GM04504 (cell line): ENCODE results near the gene TTLL12.
A peak's percentile ranks its signal among the peaks of the same experiment; 100 is the strongest.

Source experiments
- DNase-seq: peaks from one replicate; pipeline ENCODE4 v3.0.0-alpha.2; 2012; ENCODE audit warnings: low read depth

Gene TTLL12

DNA sequence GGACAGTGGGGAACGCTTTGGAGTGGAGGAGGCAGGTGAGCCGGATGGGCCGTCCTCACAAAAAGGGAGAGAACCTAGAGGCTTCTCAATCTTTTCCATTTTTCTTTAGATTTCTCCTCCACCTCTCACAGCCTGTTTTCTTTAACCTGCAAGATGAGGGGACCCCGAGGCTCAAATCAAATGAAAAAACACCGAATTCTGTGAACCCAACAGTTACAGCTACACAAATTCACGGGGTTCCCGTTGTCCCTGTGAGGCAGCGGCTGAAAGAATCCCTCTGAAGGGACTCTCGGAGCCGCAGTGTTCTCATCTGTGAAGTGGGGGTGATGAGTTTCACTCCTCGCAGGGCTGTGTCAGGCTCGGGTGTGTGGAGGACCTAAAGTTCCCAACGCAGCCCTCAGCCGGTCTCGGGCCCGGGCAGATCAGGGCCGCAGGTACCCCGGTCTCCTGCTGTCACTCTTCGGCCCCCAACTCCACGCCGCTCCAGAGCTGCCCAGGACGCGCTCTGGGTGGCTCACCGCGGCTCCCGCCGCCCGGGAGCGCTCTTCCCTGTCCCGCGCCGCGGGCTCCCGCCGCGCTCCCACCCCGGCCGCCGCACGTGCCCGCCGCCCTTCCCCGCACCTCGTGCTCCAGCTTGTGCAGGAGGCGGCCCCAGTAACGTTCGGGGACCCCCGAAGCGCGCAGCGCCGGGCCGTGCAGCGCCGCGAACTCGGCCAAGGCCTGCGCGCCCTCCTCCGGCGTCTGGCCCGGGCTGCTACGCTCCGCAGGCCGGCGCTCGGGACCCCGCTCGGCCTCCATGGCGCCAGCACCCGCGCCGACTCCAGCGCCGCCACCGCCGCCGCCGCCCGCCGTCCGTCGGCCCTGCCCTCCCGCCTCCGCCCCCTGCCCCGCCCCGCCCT lies at the start of gene TTLL12:
Gene TTLL12 (minus strand): TSS at position 863 of the 899 bp plus-strand sequence. CDS start 65 bp downstream, at position 798.
- DNase-seq: no peak

DNA sequence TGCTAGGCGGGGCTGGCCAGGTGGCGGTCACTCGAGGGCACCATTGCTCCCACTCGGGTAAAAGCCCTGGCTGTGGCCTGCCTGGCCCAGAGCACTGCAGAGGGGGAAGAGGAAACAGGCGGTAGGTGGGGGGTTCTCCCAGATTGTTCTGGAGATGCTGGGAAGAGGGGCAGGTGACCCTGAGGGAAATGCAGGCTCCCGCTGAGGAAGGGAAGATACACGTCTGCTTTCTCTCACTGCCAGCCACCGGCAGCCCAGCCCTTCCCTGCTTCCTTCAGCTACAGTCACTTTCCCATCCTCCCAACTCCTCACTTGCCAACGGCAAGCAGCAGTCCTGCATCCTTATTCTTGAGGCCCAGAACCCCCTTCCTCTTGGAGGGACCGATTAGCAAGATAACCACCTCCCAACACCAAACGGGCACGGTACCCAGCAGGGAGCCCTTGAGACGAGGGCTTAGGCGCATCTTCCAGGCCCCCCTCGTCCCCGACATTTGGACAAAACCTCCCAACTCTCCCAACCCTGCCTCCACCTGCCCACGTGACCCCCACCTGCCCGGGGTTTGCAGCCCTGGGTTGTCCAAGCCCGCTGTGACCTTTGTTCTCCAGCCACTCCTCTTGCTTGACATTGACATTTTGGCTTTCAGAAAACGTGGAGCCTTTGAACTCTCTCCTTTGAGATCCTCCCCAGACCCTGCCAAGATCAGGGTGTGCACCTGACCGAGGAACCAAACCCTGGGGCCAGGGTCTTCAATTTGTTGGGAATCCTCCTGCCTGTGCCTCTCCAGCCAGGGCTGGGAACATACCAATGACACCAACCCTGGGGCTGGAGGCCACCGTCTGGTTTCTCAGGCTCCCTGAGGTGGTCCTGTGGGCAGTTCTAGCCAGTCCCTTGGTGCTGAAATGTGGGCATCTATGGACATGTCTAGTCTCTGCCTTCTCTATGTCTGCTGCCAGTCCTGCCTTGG lies 48.8 kb upstream of the TTLL12 start:
- DNase-seq: no peak

DNA sequence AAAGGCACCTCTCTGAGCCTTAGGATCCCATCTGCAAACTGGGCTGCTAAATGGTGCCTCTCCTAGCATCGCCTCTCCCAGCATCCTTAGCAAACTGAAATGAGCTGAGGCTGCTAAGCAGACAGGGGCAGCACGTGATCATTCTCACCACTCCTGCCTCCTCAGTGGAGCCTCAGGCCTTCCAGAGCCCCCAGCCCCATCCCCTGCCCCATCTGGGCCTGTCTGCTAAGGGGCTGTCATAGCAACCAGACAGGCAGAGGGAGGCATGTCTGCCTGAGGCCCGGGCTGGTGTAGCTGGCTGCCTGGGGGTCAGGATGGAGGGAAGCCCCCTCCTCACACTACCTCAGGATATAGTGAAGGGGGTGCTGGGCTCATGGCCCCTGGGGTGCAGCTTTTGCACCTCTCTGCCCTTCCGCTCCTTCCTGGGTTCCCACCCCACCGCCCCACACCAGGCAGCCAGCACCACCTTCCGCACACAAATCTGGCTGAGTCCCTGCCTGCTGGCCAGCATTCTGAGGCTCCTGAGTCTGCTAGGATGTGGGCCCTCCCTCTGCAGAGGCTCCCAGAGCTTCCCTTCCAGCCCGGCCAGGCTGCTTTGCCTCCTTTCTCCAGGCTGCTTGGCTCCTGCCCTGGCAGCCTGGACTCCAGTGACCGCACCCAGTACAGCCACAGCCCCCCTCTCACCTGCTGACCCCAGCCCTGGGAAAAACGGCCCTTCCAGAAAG lies 47.5 kb upstream of the TTLL12 start:
- DNase-seq: no peak

DNA sequence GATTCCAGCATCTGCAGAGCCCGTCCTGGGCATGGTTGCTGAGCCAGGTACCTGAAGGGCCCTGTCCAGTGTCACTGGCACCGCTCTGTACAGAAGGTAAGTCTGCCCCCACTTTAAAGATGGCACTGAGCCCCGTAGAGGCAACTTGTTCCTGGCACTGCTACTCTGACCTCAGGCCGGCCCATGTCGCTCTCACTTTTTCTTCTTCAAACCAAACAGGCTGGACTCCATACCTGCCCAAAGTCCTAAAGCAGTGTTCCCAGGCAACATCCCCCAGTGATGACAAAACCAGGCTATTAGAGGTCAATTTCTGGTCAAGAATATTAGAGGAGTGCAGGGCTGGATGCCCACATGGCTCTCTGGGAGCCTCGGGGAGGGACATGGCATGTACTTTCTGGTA lies 46.6 kb upstream of the TTLL12 start:
- DNase-seq: no peak

DNA sequence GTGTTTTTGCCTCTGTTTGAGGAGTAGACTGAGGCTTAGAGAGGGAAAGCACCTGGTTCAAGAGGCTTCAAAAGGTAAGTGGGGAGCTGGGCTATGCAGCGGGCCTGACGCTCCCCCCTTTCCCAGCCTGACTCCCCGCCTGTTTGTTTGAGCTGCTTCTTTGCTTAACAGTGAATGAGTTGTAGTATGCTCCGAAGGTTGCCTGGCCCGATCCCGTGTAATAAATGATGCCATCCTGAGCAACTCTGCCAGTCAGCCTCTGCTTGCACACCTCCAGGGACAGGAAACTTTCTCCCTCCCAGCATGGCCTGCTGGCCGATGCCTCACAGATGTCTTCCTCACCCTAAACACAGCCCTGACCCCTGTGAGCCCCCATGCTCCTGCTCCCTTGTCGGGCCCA lies 45.5 kb upstream of the TTLL12 start:
- DNase-seq: no peak

DNA sequence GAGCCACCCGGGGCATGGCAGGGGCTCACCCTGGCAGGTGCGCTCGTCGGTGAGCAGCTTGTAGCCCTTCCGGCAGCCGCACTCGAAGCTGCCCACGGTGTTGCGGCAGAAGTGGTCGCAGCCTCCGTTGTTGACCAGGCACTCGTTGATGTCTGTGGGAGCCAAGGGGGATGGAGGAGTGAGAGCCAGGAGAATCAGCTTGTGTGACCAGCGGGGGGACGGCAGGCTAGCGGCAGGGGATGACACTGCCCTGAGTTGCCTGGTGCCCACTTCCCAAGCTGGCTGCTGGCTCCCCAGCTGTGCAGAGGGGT lies 44.7 kb upstream of the TTLL12 start:
- no peak for DNase-seq

DNA sequence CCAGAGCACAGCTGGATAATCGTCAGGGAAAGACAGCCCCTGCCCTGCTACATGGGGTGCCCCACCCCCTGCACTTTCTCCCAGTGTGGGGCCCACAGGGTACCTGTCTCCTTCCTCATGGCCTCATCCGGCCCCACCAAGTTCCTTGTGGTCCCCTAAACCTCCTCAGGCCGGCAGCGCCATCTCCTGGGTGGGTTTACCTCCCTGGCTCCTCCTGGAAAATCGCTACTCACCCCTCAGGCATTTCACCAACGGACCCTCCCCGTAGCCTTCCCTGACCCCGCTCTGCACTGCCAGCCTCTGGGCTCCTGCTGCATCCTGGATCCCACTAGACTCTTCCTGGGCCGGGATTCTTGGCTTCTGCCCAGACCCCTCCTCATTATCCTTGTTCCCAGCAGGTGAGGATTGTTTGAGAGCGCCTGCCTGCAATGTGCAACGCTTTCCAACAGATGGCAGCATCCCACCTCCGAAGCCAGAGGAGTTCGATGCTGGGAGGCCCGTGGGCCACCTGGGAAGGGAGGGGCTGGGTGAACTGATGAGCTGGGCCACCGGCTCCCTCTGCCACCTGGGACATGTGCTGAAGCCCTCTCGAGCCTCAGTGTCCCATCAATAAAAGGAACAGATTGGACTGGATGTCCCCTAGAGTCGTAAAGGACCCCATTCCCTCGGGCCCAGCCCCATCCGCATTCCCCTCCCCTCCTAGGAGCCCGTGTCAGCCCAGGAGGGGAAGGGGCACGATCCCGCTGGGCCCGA lies 44.2 kb upstream of the TTLL12 start:
- DNase-seq: peak; percentile 8

DNA sequence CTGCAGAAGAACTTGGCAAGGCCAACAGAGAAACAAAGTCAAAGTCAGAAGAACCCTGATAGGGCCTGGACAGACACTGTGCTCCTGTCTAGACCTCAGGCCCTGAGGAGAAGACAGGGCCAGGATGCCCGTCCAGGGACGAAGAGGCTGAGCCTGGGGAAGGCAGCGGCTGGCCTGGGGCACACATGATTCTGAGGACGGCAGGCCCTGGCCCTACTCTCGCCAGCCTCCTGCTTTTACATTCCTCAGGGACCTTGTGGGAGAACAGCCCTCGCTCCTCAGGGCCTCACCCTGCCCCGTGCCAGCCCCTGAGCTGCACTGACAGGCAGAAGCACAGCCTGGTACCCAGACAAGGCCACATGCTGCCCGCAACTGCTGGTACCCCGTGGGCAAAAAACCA lies 43.6 kb upstream of the TTLL12 start:
- DNase-seq: no peak

DNA sequence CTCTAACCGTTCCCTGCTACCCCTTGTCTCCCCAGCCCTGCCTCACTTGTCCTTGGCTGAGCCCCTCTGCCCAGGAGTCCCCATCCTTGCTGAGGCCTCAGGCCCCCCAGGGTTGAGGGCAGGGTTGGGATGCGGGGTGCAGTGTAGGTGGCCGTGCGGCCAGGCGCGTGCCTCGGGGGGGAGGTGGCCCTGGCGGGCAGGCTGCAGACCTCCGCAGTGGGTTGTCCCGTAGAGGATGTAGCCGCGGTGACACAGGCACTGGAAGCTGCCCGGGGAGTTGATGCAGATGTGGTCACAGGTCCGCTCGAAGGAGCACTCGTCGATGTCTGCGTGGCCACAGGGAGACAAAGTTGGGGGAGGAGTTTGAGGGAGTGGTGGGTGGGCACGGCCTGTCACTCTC lies 41.9 kb upstream of the TTLL12 start:
- DNase-seq: no peak

DNA sequence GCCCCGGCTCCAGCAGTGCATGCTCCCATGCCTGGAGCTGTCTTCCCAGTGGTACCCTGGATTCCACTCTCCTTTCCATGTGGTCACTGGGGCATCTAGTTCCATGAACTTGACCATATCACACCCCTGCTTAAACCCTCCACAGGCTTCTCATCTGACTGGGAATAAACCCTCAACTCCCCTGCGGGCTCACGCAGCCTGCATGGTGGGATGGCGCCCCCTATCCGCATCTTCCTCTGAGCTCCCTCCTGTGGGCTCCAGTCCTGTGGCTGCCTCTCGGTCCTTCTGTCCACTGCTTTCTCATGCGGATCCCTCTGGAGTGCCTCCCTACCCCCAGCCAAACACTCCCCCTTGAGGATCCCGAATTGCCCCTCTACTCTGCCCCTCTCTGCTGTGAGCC lies 41.4 kb upstream of the TTLL12 start:
- DNase-seq: no peak

DNA sequence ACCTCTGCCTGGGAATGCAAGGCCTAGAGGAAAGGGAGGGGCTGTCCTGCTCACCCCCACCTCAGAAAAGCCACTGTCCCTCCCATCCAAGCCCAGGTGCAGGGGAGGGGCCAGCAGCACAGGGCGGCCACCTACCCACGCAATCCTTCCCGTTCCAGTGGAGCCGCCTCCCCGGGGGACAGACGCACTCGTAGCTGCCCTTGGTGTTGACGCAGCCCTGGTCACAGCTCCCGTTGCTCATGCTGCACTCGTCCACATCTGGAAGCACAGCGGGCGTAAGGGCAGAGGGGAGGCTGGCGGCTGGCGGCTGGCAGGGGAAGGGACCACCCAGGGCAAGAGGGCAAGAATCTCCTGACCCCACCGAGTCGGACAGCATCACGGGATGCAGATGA lies 40.3 kb upstream of the TTLL12 start:
- DNase-seq: no peak

DNA sequence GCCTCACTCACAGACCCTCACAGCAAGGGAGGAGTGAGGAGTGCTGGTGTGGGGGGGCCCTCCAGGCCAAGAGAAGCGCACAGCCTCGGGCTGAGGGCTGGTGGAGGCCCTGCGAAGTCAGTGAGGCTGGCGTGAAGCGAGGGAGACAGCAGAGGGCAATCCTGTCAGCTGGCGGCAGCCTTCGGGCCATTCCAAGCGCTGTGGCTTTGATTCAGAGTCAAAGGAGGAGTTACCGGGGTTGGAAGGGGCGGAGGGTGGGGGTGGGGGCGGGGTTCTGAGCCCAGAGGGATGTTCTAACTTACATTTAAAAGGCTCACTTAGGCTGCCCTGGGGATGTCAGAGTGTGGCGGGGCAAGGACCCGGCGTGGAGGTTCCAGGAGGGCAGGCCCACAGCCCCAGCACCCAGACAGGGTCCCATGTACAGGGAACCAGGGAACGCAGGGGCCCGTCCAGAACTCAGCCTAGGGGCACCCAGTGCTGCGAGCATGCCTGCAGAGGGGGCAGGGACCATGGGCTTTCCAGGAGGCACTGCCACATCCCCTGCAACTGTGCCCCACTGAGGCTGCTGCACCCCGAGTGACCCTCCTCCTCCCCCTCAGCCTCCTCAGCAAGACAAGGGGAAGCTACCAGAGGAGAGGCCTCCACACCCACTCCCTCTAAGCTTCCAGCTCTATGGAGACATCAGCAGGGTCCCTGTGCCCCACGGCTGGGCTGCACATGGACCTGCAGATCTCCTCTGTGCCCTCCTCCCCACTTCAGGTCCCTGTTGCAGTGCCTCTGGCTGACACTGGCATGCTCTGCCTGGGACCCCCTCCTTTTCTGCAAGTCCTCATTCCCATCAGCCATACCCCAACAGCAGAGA lies 39.7 kb upstream of the TTLL12 start:
- peak; percentile 7 for DNase-seq

DNA sequence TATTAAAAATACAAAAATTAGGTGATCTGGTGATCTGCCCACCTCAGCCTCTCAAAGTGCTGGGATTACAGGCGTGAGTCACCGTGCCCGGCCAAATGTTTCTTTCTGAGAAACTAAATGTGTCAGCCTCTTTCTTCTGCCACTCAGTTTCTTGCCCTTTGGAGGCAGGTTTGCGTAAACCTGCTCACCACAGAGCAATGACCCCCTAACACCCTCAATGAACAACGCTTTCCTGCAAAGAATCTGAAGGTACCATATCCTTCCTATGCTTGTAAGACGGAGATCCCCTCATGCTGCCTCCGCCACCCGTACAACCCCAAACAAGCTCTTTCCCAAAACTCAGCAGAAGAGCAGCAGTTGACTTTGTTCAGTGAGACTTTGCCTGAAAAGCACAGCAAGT lies 38.7 kb upstream of the TTLL12 start:
- no peak for DNase-seq

DNA sequence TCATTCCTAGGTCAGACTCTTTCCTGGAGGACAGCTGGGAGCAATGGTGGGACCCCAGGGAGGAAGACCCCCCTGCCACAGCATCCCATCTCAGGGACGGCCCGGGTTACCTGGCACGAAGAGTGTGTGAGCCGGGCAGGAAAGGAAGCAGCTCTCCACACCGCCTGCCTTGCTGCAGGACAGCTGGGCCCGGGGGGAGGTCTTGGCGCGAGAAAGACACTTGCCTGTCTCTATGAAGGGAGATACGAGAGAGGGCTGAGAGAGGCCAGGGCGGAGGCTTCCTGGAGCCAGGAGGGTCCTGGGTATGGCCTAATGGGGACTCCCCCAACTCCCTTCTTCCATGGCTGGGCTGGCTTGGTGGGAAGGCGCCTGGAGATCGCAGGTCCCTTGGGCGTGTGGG lies 36.1 kb upstream of the TTLL12 start:
- no peak for DNase-seq

DNA sequence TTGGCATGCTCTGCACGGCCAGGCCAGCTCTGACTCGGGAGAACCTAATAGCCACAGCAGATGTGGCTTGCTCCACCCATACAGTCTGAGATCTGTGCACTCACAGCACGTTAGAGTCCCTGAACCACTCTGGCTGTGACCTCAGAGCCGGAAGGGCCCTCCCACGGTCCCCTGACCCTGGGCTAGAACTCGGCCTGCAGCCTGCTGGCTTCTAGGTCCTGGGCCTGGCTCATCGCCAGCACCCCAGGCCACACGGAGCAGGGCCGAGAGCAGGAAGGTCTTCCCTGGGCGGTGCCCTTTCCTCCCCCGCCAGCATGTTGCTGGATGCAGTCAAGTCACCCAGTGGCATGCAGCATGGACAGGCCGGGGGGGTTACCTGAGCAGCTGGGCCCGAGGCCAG lies 35.3 kb upstream of the TTLL12 start:
- no peak for DNase-seq

DNA sequence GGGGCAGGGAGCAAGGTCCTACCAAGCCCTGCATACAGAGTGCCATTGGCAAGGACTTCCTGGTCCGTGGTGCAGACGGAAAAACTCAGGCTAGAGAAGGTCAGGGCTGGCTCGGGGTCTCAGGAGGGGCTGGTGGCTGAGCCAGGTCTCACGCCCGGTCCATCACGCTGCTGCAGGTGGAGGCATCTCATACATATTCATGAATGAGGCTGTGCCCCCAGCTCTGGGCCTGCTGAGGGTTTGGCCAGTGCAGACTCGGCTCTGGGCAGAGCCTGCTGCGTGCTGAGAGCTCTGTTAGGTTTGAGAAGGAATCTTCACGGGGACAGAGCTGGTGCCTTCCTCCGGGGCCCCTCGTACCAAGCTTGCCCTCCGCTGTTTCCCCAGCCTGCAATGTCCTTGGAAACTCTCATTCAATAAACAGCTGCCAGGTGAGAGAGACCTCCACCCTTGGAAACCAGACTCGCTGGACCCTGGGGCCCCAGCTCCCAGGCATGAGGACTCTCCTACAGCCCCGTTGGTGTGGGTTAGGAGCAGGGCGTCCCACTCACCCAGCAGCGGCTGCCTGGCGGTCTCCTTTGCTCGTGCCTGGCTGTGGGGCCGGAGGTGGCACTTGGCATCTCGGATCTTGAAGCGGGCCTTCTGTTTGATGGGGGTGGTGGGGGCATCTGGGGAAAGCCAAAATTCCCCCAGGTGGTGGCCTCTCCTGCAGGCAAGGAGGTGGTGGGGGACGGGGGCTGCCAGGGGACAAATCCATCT lies 33.9 kb upstream of the TTLL12 start:
- no peak for DNase-seq

DNA sequence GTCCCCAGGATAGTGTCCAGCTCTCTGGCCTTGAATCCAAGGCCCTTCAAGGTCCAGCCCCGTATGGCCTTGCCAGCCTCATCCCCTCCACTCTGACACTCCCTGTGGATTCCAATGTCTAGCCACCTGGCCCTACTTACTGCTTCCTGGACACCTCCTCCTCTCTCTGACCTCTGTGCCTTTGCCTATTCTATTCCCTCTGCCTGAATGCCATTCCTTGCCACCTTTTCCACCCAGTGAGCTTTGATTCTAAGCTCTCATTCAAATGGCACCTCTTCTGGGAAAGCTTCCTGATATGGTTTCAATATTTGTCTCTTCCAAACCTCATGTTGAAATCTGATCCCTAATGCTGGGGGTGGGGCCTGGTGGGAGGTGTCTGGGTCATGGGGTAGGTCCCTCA lies 31.9 kb upstream of the TTLL12 start:
- no peak for DNase-seq

DNA sequence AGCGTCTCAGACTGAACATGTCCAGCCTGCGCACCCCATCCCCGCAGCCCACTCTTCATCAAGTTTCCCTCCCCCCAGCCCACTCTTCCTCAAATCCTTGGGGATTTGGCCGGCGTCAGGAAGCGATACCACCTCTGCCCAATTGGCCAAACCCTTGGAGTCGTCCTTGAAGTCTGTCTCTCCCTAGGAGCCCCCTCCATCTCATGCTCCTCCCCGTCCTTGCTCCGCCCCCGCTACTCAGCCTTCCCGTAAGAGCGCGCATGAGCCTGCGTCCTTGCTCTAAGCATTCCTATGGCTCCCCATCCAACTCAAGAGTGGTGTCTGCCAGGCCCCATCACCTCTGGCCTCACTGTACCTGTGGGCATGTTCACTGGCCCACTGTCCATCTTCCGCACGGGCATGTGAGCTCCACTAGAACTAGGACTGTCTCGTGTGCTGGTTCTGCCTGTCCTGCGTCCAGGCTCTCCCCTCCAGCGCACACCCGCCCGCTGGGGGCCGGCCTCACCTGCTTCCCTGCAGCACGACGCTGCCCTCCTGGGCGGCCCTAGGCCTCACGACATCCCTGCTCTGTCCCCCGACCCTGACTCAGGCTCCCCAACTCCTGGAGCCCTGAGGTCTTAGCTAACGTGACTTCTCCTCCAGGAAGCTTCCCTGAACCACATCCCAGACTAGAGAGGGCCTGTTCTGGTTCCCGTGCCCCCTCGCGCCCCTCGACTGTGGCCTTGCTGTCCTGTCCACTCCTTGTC lies 30.5 kb upstream of the TTLL12 start:
- DNase-seq: no peak

DNA sequence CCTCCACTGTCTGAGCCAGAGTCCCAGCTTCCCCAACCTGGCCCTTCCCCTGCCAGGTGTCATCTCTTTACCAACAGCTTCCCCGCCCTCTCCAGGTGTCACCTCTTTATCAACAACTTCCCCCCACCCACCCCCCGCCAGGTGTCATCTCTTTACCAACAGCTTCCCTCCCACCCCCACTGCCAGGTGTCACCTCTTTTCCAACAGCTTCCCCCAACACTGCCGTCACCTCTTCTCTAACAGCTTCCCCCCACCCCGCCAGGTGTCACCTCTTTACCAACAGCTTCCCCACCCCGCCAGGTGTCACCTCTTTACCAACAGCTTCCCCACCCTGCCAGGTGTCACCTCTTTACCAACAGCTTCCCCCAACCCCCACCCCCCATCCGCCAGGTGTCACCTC lies 29.8 kb upstream of the TTLL12 start:
- DNase-seq: no peak
